D721Med (cell line): Measurements from ENCODE around the gene KRTAP19-8.

Source experiments
- DNase-seq: peaks from one replicate; pipeline ENCODE4 v3.0.0; 2011; ENCODE audit warnings: low spot score; ENCODE audit not compliant: insufficient read length
- FAIRE-seq: peaks from 2 replicates; lab custom pipeline; 2011; peaks lifted over from hg19 to GRCh38; lab: Jason Lieb, UNC
- CTCF ChIP-seq: IDR thresholded peaks from 2 replicates; pipeline ENCODE4 v1.5.1; 2012; ENCODE audit warnings: mild to moderate bottlenecking, control low read depth; ENCODE audit not compliant: insufficient read depth; ENCODE audit errors: missing control alignments

The KRTAP19-8 gene

DNA sequence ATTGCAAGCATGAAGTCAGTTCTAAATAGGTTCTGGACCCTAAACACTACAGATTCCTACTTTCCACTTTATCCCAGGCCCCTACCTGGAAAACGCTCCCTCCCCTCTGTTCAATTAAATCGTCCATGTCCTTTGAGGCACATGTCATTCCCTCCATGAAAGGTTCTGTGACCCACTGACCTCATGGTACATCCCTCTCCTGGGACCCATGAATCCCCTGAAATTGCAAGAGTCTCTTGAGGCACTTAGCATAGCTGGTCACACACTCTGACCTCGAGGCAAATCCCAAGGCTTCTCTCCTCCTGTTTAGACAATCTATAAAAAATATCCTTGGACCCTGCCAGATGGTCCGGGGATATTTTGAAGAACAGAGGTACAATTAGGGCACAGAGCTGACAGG lies 34.3 kb upstream of the KRTAP19-8 start:
- FAIRE-seq (no peak), DNase-seq (no peak)
- no peak for TF ChIP-seq CTCF

GRCh38 chr21:31064803-31065202 lies 26.5 kb upstream of the KRTAP19-8 start:
- FAIRE-seq: no peak
- TF ChIP-seq CTCF: no peak

DNA sequence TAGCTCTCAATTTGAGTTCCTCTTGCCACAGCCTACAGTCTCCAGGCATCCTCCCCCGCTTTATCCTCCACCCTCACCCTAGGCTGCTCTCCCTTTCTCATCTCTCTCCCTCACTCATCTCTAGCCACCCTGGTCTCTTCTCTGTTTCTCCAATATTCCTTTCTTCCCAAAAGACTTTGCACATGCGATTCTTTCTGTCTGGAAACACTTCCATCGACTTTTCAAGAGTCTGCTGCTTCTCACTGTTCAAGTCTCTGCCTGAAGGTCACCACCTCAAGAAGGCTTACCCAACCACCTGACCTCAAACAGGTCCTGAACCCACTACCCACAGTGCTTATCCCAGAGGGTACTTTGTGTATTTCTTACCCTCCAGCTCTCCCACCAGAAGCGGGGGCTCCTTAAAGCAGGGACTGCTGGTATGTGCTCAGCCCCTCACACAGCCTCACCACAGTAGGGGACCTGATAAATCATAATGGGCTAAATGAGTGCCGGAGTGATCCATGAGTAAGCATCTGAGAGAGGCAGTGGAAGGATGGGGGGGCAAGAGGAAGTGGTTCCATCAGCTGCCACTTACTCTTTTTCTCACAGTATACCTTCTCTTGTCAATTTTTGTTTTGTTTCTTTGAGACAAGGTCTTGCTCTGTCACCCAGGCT lies 14.3 kb upstream of the KRTAP19-8 start:
- DNase-seq: no peak
- FAIRE-seq: no peak
- TF ChIP-seq CTCF: no peak

More at GRCh38 chr21:31064803-31065202, 26.5 kb upstream of the KRTAP19-8 start:
- DNase-seq: no peak

DNA sequence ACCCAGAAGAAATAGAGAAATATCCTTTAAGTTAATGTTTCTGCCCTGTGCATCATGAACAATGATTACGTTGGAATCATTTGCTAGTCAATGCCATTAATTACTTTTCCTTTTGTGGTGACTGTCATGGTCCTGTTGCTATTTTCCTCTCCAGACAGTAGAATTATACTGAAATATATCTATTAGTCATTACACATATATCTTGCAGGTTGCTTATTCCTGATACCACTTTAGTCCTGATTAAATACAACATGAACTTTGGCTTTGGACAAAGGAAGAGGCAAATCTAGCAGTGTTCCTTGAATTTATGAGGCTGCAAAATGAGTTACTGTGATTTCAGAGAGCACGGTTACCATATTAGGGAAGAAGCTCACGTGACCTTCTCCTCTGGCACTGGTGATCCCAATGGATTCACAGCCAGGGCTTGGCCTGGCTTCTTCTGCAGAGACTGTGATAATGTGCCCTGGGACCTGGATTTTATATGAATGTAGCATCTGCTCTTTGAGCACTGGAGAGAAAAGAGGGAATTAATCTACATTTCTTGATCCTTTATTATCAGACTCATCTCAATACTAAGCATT lies 12.4 kb upstream of the KRTAP19-8 start:
- FAIRE-seq: no peak
- TF ChIP-seq CTCF: no peak
- no peak for DNase-seq

DNA sequence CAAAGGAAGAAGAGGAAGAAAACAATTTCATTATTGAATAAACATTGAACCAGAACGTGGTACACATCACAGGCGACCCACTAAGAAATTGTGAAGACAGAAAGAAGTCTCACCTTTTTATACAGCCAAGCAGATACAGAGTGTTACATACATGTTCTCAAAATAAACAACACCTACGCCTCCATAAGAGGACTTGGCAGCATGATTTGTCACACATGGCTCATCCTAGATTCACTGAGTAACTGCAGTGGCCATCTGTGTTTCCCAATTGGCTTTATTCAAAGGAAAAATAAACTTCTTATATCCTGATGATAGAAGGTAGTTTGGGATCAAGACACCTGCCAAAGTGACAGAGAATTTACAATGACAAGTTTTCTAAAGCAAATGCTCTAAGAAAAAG lies 7.6 kb upstream of the KRTAP19-8 start:
- FAIRE-seq: no peak
- no peak for TF ChIP-seq CTCF
- no peak for DNase-seq

DNA sequence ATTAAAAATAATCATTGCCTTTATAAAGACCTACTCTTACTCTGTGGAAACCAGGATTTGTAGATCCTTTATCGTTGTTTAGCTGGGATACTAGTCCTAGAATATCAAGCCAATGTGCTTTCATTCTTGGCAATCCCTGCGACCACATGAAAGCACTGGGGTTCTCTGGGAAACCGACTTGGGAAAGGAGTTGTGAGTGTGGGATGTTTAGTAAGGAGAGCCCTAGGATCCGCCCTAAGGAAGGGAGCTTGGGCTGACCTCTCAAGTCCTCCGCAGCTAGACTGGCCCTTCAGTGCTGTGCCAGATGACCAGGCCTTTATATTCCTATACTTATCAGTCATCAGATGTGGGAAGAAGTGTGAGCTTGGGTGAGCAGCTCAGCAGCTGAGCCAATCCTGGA lies 5.2 kb upstream of the KRTAP19-8 start:
- DNase-seq (no peak), FAIRE-seq (no peak)
- no peak for TF ChIP-seq CTCF

DNA sequence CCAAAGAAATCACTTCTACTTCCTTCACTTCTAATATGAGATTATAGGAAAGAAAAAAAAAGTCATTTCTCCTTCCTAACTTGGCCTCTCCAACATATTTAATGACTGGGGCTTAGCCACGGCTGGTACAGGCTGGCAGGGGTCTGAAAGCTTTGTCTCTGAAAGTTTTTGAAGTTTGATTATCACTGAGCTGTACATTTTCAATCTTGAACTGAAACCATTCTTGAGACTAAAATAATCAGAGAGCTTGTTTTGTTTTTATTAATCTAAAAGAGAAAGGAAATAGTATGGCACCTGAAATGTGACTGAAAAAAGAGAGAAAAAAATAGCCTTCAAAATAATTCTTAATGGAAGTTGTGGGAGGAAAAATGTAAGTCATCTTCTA lies 3.8 kb upstream of the KRTAP19-8 start:
- DNase-seq: no peak
- no peak for TF ChIP-seq CTCF
- no peak for FAIRE-seq
